Right atrium auricular region (tissue), 2 donors: ENCODE results near the gene AQP6. TPM values are rescaled to one million over a fixed set of nuclear protein-coding genes. Genes with fewer than 3 reads are reported as not detected.

Experiments
- DNase-seq: peaks from one replicate; pipeline ENCODE4 v3.0.0-alpha.2; 2019; ENCODE audit warnings: low spot score
- H3K27ac ChIP-seq, 2 donors: fragments of 200-600 bp; sonication (generic); 1 replicate in 1 of 2; 2 replicates in 1 of 2; pipeline ENCODE4 v1.5.1; 2016 to 2019
- H3K27me3 ChIP-seq, 2 donors: fragments of 200-600 bp; sonication (generic); one replicate each; pipeline versions ENCODE4 v1.5.1 to v1.6.0; 2017 to 2019
- H3K36me3 ChIP-seq: fragments of 200-600 bp; sonication (generic); one replicate; pipeline ENCODE4 v1.5.1; 2016
- H3K4me1 ChIP-seq, 2 donors: fragments of 200-600 bp; sonication (generic); one replicate each; pipeline versions ENCODE4 v1.5.1 to v1.6.0; 2017 to 2019
- H3K4me3 ChIP-seq, 2 donors: fragments of 200-600 bp; sonication (generic); 1 replicate in 1 of 2; 2 replicates in 1 of 2; pipeline ENCODE4 v1.5.1; 2017 to 2019; ENCODE audit warnings: mild to moderate bottlenecking in 1 of 2, moderate library complexity in 1 of 2
- H3K9me3 ChIP-seq, 2 donors: fragments of 200-600 bp; sonication (generic); one replicate each; pipeline ENCODE4 v1.5.1; 2019
- total RNA-seq, 2 donors: library from RNA; depleted of rRNA; stranded (reverse); fragments of >200 nt; gene quantifications; one replicate each; pipeline ENCODE4 v1.1.0, GENCODE V29; 2016
- TF ChIP-seq, protein P1 (sequence below), 2 donors: fragments of 200-600 bp; sonication (generic); IDR thresholded peaks; one replicate each; pipeline ENCODE4 v1.5.1; 2019; ENCODE audit warnings: antibody characterized with exemption in 2 of 2

The AQP6 gene
- total RNA-seq, 2 donors from 2014 or later, result 0.08 TPM; not detected in 1

GRCh38 chr12:49956663-49957569 lies 15.8 kb upstream of the AQP6 start:
- Histone ChIP-seq H3K9me3 (no peaks in the 10 kb centered on the region), H3K27me3 (peaks cover 7% of the 10 kb centered on the region in 2 donors), H3K27ac (no peak overlapping the region)

DNA sequence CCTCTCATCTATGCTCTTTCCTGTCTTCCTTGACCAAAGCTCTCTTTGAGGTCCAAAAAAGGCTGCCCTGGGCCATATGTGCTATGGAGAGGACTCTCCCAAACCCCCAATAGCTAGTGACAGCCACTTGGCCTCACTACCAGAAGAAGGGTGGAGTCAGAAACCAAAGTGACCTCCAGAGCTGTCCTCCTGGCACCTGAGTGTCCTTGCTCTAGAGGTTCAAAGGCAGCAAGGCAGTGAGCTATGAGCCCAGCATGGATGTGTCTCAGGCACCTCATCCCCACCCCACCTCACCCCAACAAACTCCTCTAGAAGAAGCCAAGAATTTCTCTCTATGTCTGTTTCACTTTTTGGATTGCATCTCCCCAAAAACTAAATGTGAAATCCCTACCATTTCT lies 15.2 kb upstream of the AQP6 start:
- DNase-seq, result no peak
- H3K36me3 ChIP-seq, result no peaks in the 10 kb centered on the region
- no peaks in the 10 kb centered on the region for H3K9me3 ChIP-seq
- peaks cover 7% of the 10 kb centered on the region in 2 donors for H3K27me3 ChIP-seq
- no peak overlapping the region for H3K4me3 ChIP-seq
- peaks cover 0 to 29% of the 10 kb centered on the region in 2 donors for H3K4me1 ChIP-seq
- H3K27ac ChIP-seq, result no peak overlapping the region
- TF ChIP-seq, protein P1, sequence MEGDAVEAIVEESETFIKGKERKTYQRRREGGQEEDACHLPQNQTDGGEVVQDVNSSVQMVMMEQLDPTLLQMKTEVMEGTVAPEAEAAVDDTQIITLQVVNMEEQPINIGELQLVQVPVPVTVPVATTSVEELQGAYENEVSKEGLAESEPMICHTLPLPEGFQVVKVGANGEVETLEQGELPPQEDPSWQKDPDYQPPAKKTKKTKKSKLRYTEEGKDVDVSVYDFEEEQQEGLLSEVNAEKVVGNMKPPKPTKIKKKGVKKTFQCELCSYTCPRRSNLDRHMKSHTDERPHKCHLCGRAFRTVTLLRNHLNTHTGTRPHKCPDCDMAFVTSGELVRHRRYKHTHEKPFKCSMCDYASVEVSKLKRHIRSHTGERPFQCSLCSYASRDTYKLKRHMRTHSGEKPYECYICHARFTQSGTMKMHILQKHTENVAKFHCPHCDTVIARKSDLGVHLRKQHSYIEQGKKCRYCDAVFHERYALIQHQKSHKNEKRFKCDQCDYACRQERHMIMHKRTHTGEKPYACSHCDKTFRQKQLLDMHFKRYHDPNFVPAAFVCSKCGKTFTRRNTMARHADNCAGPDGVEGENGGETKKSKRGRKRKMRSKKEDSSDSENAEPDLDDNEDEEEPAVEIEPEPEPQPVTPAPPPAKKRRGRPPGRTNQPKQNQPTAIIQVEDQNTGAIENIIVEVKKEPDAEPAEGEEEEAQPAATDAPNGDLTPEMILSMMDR (IDR thresholded peaks at IDR 0.05), result no peak

More at GRCh38 chr12:49956663-49957569, 15.8 kb upstream of the AQP6 start:
- Histone ChIP-seq H3K36me3 (no peaks in the 10 kb centered on the region), H3K4me1 (peaks cover 0 to 22% of the 10 kb centered on the region in 2 donors), H3K4me3 (no peak overlapping the region)
- no peak for DNase-seq
- TF ChIP-seq, protein P1 (IDR thresholded peaks at IDR 0.05), result no peak

DNA sequence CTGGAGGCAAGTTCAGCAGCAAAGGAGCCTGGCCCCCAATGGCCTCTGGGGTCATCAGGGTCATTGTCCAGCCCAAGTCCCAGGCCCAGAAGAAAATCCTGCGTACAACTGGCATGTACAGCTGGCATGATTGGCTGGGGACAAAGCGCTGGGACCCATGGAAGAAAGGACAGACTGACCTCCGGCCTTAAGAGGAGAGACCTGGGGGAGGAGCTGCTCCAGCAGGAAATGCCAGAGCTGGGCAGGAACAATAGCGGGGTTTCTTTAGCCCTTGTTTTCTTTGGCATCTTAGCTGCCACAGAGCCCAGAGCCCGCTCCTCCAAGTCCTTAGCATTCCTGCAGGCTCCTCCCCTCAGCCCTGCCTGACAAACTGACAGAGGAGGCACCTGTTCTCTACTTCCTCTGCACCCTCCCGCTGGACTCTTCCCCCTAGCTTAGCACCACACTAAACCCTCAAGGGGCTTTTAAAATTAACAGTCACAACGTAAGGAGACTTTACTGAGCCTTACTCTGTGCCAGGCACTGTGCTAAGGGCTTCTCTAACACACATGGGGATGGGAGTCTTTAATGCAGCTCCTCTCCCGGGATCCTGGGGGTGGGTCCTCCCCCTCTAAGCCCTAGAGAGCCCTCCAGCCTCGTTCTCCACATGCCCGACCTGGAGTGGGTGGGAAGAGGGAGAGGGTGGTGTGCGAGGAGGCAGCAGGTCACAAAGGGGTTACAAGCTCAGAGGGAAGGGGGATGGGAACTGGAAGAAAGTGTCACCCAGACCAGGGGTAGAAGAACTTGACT lies 12.9 kb upstream of the AQP6 start:
- TF ChIP-seq, protein P1 (IDR thresholded peaks at IDR 0.05), result no peak
- Histone ChIP-seq H3K4me1 (peaks cover 0 to 39% of the 10 kb centered on the region in 2 donors), H3K4me3 (no peak overlapping the region), H3K9me3 (no peaks in the 10 kb centered on the region), H3K36me3 (no peaks in the 10 kb centered on the region), H3K27me3 (peaks cover 6 to 7% of the 10 kb centered on the region in 2 donors), H3K27ac (no peak overlapping the region)
- DNase-seq, result no peak

- Histone ChIP-seq H3K27me3 (peaks cover 0 to 2% of the 10 kb centered on the region in 2 donors), H3K4me1 (peaks cover 0 to 35% of the 10 kb centered on the region in 2 donors), H3K9me3 (no peaks in the 10 kb centered on the region), H3K27ac (no peak overlapping the region), H3K4me3 (peak overlapping the region in 1 of 2 donors; percentile 42), H3K36me3 (no peaks in the 10 kb centered on the region)
- DNase-seq, result no peak
- TF ChIP-seq, protein P1 (IDR thresholded peaks at IDR 0.05), result no peak
These were observed 12.2 kb upstream of the AQP6 start for GRCh38 chr12:49960474-49961110.

- Histone ChIP-seq H3K4me3 (peak within 1 kb of the TSS; percentile 30 to 42), H3K9me3 (no peaks in the 10 kb centered on the region), H3K27ac (peak within 1 kb of the TSS in 1 of 2 donors; percentile 16), H3K27me3 (no peaks in the 10 kb centered on the region), H3K36me3 (no peaks in the 10 kb centered on the region), H3K4me1 (peaks cover 0 to 33% of the 10 kb centered on the region in 2 donors)
- TF ChIP-seq, protein P1 (IDR thresholded peaks at IDR 0.05), result no peak
- no peak for DNase-seq
These were observed 11.4 kb upstream of the AQP6 start, which contains the start of gene AQP5 for GRCh38 chr12:49961111-49961922. AQP5 (plus strand) TSS chr12:49961872; CDS start chr12:49962018, 146 bp downstream.
